Choroid plexus epithelial cell (primary cell): ENCODE measurements around the gene RPTOR.
A peak's percentile ranks its signal among the peaks of the same experiment; 100 is the strongest.

Experiments used
- DNase-seq: peaks from one replicate; pipeline ENCODE4 v3.0.0-alpha.2; 2010; ENCODE audit warnings: low read depth
- H3K4me3 ChIP-seq: 2 replicates; pipeline ENCODE4 v1.5.1; 2011; ENCODE audit warnings: low read depth, mild to moderate bottlenecking, control low read depth, low read length, moderate library complexity
- CTCF ChIP-seq: conservative IDR thresholded peaks from 2 replicates; pipeline ENCODE4 v1.5.1; 2011; ENCODE audit warnings: low read depth, mild to moderate bottlenecking, control low read depth, inconsistent platforms, low read length, moderate library complexity

RPTOR gene

GRCh38 chr17:80566054-80566400 is 21.4 kb downstream of the RPTOR start:
- TF ChIP-seq CTCF = no peak
- no peak for DNase-seq
- H3K4me3 ChIP-seq = no peak overlapping the region

GRCh38 chr17:80568246-80568645 is 23.6 kb downstream of the RPTOR start:
- peak; percentile 37 for DNase-seq
- no peak for TF ChIP-seq CTCF
- no peak overlapping the region for H3K4me3 ChIP-seq

- TF ChIP-seq CTCF = no peak
- DNase-seq = no peak
- H3K4me3 ChIP-seq = no peak overlapping the region
Measured at GRCh38 chr17:80569924-80570323, 25.3 kb downstream of the RPTOR start.

- no peak for DNase-seq
- TF ChIP-seq CTCF = no peak
- H3K4me3 ChIP-seq = no peak overlapping the region
Measured at GRCh38 chr17:80573701-80574100, 29.1 kb downstream of the RPTOR start.

- TF ChIP-seq CTCF = no peak
Measured at GRCh38 chr17:80574496-80574895, 29.9 kb downstream of the RPTOR start.

GRCh38 chr17:80575057-80575875 is 30.6 kb downstream of the RPTOR start:
- peak; percentile 100 for TF ChIP-seq CTCF
- no peak overlapping the region for H3K4me3 ChIP-seq
- DNase-seq = peak; percentile 95

More at GRCh38 chr17:80574496-80574895, 29.9 kb downstream of the RPTOR start:
- H3K4me3 ChIP-seq = no peak overlapping the region
- DNase-seq = no peak
